Endothelial cell of umbilical vein (primary cell): ENCODE measurements around the gene GEN1. TPM values are rescaled to one million over a fixed set of nuclear protein-coding genes. Genes with fewer than 3 reads are reported as not detected.

ENCODE experiments used
- BruUV-seq: library from RNA; stranded (reverse); fragments of 400-500 nt; replicated peaks from 2 replicates; lab custom pipeline; 2021; lab: Mats Ljungman, UMichigan
- CTCF ChIA-PET: fragments of 300-600, 350-600 bp; sonication (Branson Sonifier 250); formaldehyde crosslinking; loops from one replicate; lab custom pipeline; 2021; ENCODE audit warnings: antibody characterized with exemption, inconsistent platforms; lab: Charles Lee
- POLR2A ChIA-PET: fragments of 300-600, 350-600 bp; sonication (Branson Sonifier 250); formaldehyde crosslinking; loops from one replicate; lab custom pipeline; 2021; ENCODE audit warnings: antibody characterized with exemption, inconsistent platforms; lab: Charles Lee
- DNase-seq: peaks from one replicate; pipeline ENCODE4 v3.0.0-alpha.2; 2011; ENCODE audit warnings: low read depth, low spot score
- FAIRE-seq: peaks from 2 replicates; lab custom pipeline; 2011; peaks lifted over from hg19 to GRCh38; lab: Jason Lieb, UNC
- H2AFZ ChIP-seq: 2 replicates; pipeline ENCODE4 v1.6.0; 2012; ENCODE audit warnings: low read depth, low read length, control low read depth, inconsistent platforms
- H3K27ac ChIP-seq: 2 replicates; pipeline ENCODE4 v1.5.1; 2011; ENCODE audit warnings: low read depth, mild to moderate bottlenecking, control low read depth, low read length, moderate library complexity; ENCODE audit not compliant: insufficient read depth
- H3K27me3 ChIP-seq, 2 experiments: 2 replicates each; pipeline versions ENCODE4 v1.6.0 to v1.6.1; 2011; ENCODE audit warnings: low read length in 2 of 2, mixed read lengths in 1 of 2; ENCODE audit not compliant: control insufficient read depth in 2 of 2, insufficient read depth in 2 of 2
- H3K36me3 ChIP-seq, 2 experiments: 2 replicates in 1 of 2; 3 replicates in 1 of 2; pipeline ENCODE4 v1.5.1; 2011; ENCODE audit warnings: low read length in 2 of 2, mild to moderate bottlenecking in 1 of 2, moderate library complexity in 1 of 2; ENCODE audit not compliant: control insufficient read depth in 2 of 2, insufficient read depth in 2 of 2; ENCODE audit errors: extremely low read depth in 1 of 2
- H3K4me1 ChIP-seq: 3 replicates; pipeline ENCODE4 v1.5.1; 2011; ENCODE audit warnings: mild to moderate bottlenecking, low read length; ENCODE audit not compliant: control insufficient read depth, insufficient read depth; ENCODE audit errors: extremely low read depth
- H3K4me2 ChIP-seq: 2 replicates; pipeline ENCODE4 v1.6.1; 2011; ENCODE audit warnings: low read length, control low read depth, mixed read lengths; ENCODE audit not compliant: insufficient read depth
- H3K4me3 ChIP-seq, 3 experiments: fragments of 200-600 bp in 1 of 3; sonication (generic), shearing (Covaris generic) in 1 of 3; replicated peaks in 1 of 3; 2 replicates each; pipeline ENCODE4 v1.5.1; 2011 to 2016; ENCODE audit warnings: control low read depth in 3 of 3, low read length in 3 of 3, mild to moderate bottlenecking in 2 of 3, inconsistent platforms in 1 of 3, low read depth in 1 of 3, moderate library complexity in 1 of 3; ENCODE audit not compliant: insufficient read depth in 1 of 3
- H3K79me2 ChIP-seq: 2 replicates; pipeline ENCODE4 v1.6.0; 2012; ENCODE audit warnings: low read length, inconsistent platforms; ENCODE audit not compliant: control insufficient read depth, insufficient read depth
- H3K9ac ChIP-seq: replicated peaks from 2 replicates; pipeline ENCODE3; 2011; ENCODE audit warnings: low read length, control low read depth; ENCODE audit not compliant: insufficient read depth; ENCODE audit errors: extremely low read depth
- H3K9me1 ChIP-seq: replicated peaks from 3 replicates; pipeline ENCODE4 v1.6.0; 2011; ENCODE audit warnings: mild to moderate bottlenecking, low read length; ENCODE audit not compliant: control insufficient read depth, insufficient read depth; ENCODE audit errors: extremely low read depth
- H3K9me3 ChIP-seq: replicated peaks from 2 replicates; pipeline ENCODE4 v1.5.1; 2012; ENCODE audit warnings: low read length, inconsistent platforms; ENCODE audit not compliant: control insufficient read depth, insufficient read depth
- H4K20me1 ChIP-seq: replicated peaks from 2 replicates; pipeline ENCODE3; 2011; ENCODE audit warnings: mild to moderate bottlenecking, low read length; ENCODE audit not compliant: control insufficient read depth, insufficient read depth; ENCODE audit errors: extremely low read depth
- CTCF ChIP-seq, 2 donors: IDR thresholded peaks; 1 replicate in 1 of 2; 2 replicates in 1 of 2; pipeline ENCODE4 v1.5.1; 2011; ENCODE audit warnings: low read length in 2 of 2, mild to moderate bottlenecking in 2 of 2, moderate library complexity in 2 of 2, control low read depth in 1 of 2, inconsistent platforms in 1 of 2, low read depth in 1 of 2; ENCODE audit not compliant: insufficient read depth in 1 of 2; ENCODE audit errors: extremely low read depth in 1 of 2
- EZH2 ChIP-seq: IDR thresholded peaks from 2 replicates; pipeline ENCODE4 v1.6.1; 2012; ENCODE audit warnings: borderline replicate concordance, low read depth, mild to moderate bottlenecking, moderate library complexity, low read length, inconsistent platforms; ENCODE audit not compliant: severe bottlenecking
- FOS ChIP-seq: IDR thresholded peaks from 2 replicates; pipeline ENCODE4 v1.6.1; 2011; ENCODE audit warnings: mild to moderate bottlenecking, low read length, moderate library complexity, borderline replicate concordance; ENCODE audit not compliant: insufficient read depth
- GATA2 ChIP-seq: IDR thresholded peaks from 2 replicates; pipeline ENCODE4 v1.7.0; 2011; ENCODE audit warnings: low read depth, mild to moderate bottlenecking, moderate library complexity, mixed read lengths, low read length; ENCODE audit not compliant: insufficient read length, insufficient read depth
- JUN ChIP-seq: IDR thresholded peaks from 2 replicates; pipeline ENCODE4 v1.6.1; 2011; ENCODE audit warnings: borderline replicate concordance, low read depth; ENCODE audit not compliant: insufficient read length, insufficient read depth
- MAX ChIP-seq: IDR thresholded peaks from 2 replicates; pipeline ENCODE4 v1.6.1; 2011; ENCODE audit not compliant: insufficient read depth, insufficient read length
- MYC ChIP-seq: IDR thresholded peaks from one replicate; pipeline ENCODE4 v1.6.1; 2011; ENCODE audit warnings: mild to moderate bottlenecking, low read depth, low read length
- POLR2A ChIP-seq: IDR thresholded peaks from 2 replicates; pipeline ENCODE4 v1.6.1; 2012; ENCODE audit warnings: low read depth, mild to moderate bottlenecking, control low read depth, low read length
- POLR2AphosphoS5 ChIP-seq: IDR thresholded peaks from 2 replicates; pipeline ENCODE4 v1.6.1; 2012; ENCODE audit warnings: low read depth, mild to moderate bottlenecking, control low read depth, low read length, moderate library complexity; ENCODE audit not compliant: insufficient read depth
- dilution Hi-C: fragments of 300-500 bp; cut with MboI; formaldehyde crosslinking; loops from one replicate; pipeline ENCODE4 v1.15.0; 2019; ENCODE audit warnings: low sequenced_read_pairs; ENCODE audit not compliant: extremely low pct_ligation_motif_present
- intact Hi-C: fragments of 100-400 bp; cut with micrococcal nuclease; formaldehyde crosslinking; loops from one replicate; pipeline ENCODE4 v1.10.0; 2022
- polyA plus RNA-seq, 4 experiments: library from polyadenylated mRNA; depleted of rRNA in 3 of 4; stranded (reverse) in 3 of 4; unstranded in 1 of 4; fragments of >200 nt; gene quantifications; 2 replicates each; pipeline versions ENCODE4 v1.2.1 to v1.2.3, GENCODE V29; 2011 to 2012; ENCODE audit warnings: missing spikeins in 1 of 4
- total RNA-seq: library from RNA; stranded (reverse); gene quantifications from 2 replicates; pipeline ENCODE4 v1.2.3, GENCODE V29; 2021

The GEN1 gene
- total and polyA plus RNA-seq, 2 donors (not counting 3 experiments of a cell fraction or from before 2014, with no cell fraction given), result 8.1 to 29.6 TPM

- Histone ChIP-seq H3K27me3 (peaks cover 8 to 11% of the 10 kb centered on the region in 2 experiments), H3K79me2 (no peaks in the 10 kb centered on the region), H3K4me1 (no peaks in the 10 kb centered on the region), H4K20me1 (no peaks in the 10 kb centered on the region), H3K4me2 (no peak overlapping the region), H3K9ac (no peak overlapping the region), H3K36me3 (no peaks in the 10 kb centered on the region), H3K27ac (no peak overlapping the region), H3K4me3 (no peak overlapping the region), H2AFZ (no peak overlapping the region), H3K9me3 (no peaks in the 10 kb centered on the region), H3K9me1 (no peaks in the 10 kb centered on the region)
- TF ChIP-seq MYC (no peak), MAX (no peak), GATA2 (no peak), JUN (no peak), EZH2 (no peak), FOS (no peak), POLR2AphosphoS5 (no peak), CTCF (IDR thresholded peaks at IDR 0.05; ENCODE audit: extremely low read depth in 1 of 2, insufficient read depth in 1 of 2, low read depth in 1 of 2, low read length in 2 of 2) (no peak), POLR2A (no peak)
- dilution Hi-C loops (no loop called here), intact Hi-C loops (no loop called here)
- CTCF ChIA-PET, result interaction anchor here (0.7 kb wide), 1 partner anchor 9 kb away, joined by 3 read pairs; no protein-coding TSS in a partner anchor
- no TSS peak for BruUV-seq
- FAIRE-seq (no peak), DNase-seq (no peak)
- POLR2A ChIA-PET, result no interaction called here
These were observed 46.3 kb downstream of the GEN1 start for GRCh38 chr2:17800219-17800618.
